Measurements from ENCODE around the gene PPP2R2D. TPM values are rescaled to one million over a fixed set of nuclear protein-coding genes. Genes with fewer than 3 reads are reported as not detected.

Gene PPP2R2D
- total RNA-seq, 1 experiment from 2014 or later: 33.2 TPM

- no peak overlapping the region for H3K27ac Mint-ChIP-seq
- POLR2A ChIA-PET: no interaction called here
- ATAC-seq: no peak
- peaks cover 10% of the 10 kb centered on the region for H3K9me3 Mint-ChIP-seq
- peaks cover 4% of the 10 kb centered on the region for H3K36me3 Mint-ChIP-seq
- H3K4me1 Mint-ChIP-seq: peaks cover 8% of the 10 kb centered on the region
- H3K27me3 Mint-ChIP-seq (ENCODE audit: low read depth): no peaks in the 10 kb centered on the region
- DNase-seq (ENCODE audit: low spot score): no peak
- H3K4me3 Mint-ChIP-seq: no peak overlapping the region
- no peak for TF ChIP-seq USF1 (CRISPR knock-in tag; IDR thresholded peaks at IDR 0.05)
- TF ChIP-seq FOXP1 (CRISPR knock-in tag; IDR thresholded peaks at IDR 0.05; ENCODE audit: borderline replicate concordance): no peak
- TF ChIP-seq ZNF263 (CRISPR knock-in tag; IDR thresholded peaks at IDR 0.05; ENCODE audit: low read depth): no peak
- TF ChIP-seq, protein P1, sequence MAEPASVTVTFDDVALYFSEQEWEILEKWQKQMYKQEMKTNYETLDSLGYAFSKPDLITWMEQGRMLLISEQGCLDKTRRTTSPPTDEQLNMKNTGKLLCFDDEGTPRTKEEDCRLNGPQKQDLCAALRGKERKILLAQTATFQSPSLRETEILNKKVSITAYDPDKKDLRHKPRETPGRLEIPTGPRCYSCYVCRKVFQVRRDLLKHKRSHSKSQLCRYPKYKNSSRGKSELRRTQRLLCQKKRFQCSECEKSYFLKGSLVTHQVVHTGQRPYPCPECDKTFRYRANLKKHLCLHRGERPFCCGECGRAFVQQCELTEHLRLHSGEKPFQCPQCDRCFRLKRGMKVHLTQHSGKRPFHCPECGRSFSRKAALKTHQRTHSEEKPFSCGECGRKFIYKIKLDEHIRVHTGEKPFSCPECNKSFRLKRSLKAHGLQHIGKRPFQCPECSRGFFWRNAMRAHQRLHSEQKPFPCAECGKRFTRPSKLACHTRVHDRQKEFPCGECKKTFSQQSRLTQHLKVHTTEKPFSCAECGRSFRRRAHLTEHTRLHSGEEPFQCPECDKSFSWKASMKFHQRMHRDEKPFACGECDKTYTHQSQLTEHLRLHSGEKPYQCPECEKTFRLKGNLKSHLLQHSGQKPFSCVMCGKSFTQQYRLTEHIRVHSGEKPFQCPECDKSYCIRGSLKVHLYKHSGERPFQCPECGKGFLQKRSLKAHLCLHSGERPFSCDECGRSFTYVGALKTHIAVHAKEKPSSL (CRISPR knock-in tag; conservative IDR thresholded peaks at IDR 0.05): no peak
- no peak for TF ChIP-seq ZNF423 (CRISPR knock-in tag; IDR thresholded peaks at IDR 0.05)
- TF ChIP-seq, protein P2, sequence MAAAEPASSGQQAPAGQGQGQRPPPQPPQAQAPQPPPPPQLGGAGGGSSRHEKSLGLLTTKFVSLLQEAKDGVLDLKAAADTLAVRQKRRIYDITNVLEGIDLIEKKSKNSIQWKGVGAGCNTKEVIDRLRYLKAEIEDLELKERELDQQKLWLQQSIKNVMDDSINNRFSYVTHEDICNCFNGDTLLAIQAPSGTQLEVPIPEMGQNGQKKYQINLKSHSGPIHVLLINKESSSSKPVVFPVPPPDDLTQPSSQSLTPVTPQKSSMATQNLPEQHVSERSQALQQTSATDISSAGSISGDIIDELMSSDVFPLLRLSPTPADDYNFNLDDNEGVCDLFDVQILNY (CRISPR knock-in tag; IDR thresholded peaks at IDR 0.05): no peak
- no peak for TF ChIP-seq CREM (CRISPR knock-in tag; IDR thresholded peaks at IDR 0.05)
- TF ChIP-seq, protein P3, sequence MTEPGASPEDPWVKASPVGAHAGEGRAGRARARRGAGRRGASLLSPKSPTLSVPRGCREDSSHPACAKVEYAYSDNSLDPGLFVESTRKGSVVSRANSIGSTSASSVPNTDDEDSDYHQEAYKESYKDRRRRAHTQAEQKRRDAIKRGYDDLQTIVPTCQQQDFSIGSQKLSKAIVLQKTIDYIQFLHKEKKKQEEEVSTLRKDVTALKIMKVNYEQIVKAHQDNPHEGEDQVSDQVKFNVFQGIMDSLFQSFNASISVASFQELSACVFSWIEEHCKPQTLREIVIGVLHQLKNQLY (CRISPR knock-in tag; IDR thresholded peaks at IDR 0.05): no peak
- no peak for TF ChIP-seq ZNF121 (CRISPR knock-in tag; IDR thresholded peaks at IDR 0.05)
- no peak for TF ChIP-seq PRDM15 (CRISPR knock-in tag; IDR thresholded peaks at IDR 0.05)
- TF ChIP-seq IRF2 (CRISPR knock-in tag; IDR thresholded peaks at IDR 0.05; ENCODE audit: borderline replicate concordance, low read depth): no peak
- no peak for TF ChIP-seq ZNF671 (CRISPR knock-in tag; IDR thresholded peaks at IDR 0.05)
- TF ChIP-seq, protein P4, sequence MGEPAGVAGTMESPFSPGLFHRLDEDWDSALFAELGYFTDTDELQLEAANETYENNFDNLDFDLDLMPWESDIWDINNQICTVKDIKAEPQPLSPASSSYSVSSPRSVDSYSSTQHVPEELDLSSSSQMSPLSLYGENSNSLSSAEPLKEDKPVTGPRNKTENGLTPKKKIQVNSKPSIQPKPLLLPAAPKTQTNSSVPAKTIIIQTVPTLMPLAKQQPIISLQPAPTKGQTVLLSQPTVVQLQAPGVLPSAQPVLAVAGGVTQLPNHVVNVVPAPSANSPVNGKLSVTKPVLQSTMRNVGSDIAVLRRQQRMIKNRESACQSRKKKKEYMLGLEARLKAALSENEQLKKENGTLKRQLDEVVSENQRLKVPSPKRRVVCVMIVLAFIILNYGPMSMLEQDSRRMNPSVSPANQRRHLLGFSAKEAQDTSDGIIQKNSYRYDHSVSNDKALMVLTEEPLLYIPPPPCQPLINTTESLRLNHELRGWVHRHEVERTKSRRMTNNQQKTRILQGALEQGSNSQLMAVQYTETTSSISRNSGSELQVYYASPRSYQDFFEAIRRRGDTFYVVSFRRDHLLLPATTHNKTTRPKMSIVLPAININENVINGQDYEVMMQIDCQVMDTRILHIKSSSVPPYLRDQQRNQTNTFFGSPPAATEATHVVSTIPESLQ (CRISPR knock-in tag; IDR thresholded peaks at IDR 0.05): no peak
- no peak for TF ChIP-seq ZBTB43 (CRISPR knock-in tag; IDR thresholded peaks at IDR 0.05)
- TF ChIP-seq JAZF1 (CRISPR knock-in tag; IDR thresholded peaks at IDR 0.05): no peak
- no peak for TF ChIP-seq PRRX2 (CRISPR knock-in tag; IDR thresholded peaks at IDR 0.05)
- no peak for TF ChIP-seq SMAD3 (CRISPR knock-in tag; IDR thresholded peaks at IDR 0.05; ENCODE audit: borderline replicate concordance)
- CTCF ChIA-PET: no interaction called here
Observed at GRCh38 chr10:131871673-131872005, 29.2 kb upstream of the PPP2R2D start.

All from WTC11 (cell line).